Osteocyte (in vitro differentiated cells): ENCODE measurements around the gene C19orf47. TPM values are rescaled to one million over a fixed set of nuclear protein-coding genes. Genes with fewer than 3 reads are reported as not detected.
A peak's percentile ranks its signal among the peaks of the same experiment; 100 is the strongest.

ENCODE experiments used
- DNase-seq: peaks from one replicate; pipeline ENCODE4 v3.0.0; 2021; ENCODE audit warnings: mixed read lengths; ENCODE audit not compliant: unreplicated experiment; ENCODE audit errors: extremely low spot score
- H3K27ac Mint-ChIP-seq: one replicate; pipeline ENCODE4 v1.8.0; 2021; ENCODE audit warnings: mild to moderate bottlenecking, mixed read lengths; ENCODE audit not compliant: unreplicated experiment
- H3K27me3 Mint-ChIP-seq: one replicate; pipeline ENCODE4 v1.8.0; 2021; ENCODE audit warnings: mixed read lengths; ENCODE audit not compliant: unreplicated experiment
- H3K36me3 Mint-ChIP-seq: one replicate; pipeline ENCODE4 v1.8.0; 2021; ENCODE audit warnings: mixed read lengths; ENCODE audit not compliant: unreplicated experiment
- H3K4me1 Mint-ChIP-seq: one replicate; pipeline ENCODE4 v1.8.0; 2021; ENCODE audit warnings: mixed read lengths; ENCODE audit not compliant: unreplicated experiment
- H3K4me3 Mint-ChIP-seq: one replicate; pipeline ENCODE4 v1.8.0; 2021; ENCODE audit warnings: mild to moderate bottlenecking, moderate library complexity, mixed read lengths; ENCODE audit not compliant: unreplicated experiment
- H3K9me3 Mint-ChIP-seq: one replicate; pipeline ENCODE4 v1.8.0; 2021; ENCODE audit warnings: mixed read lengths; ENCODE audit not compliant: unreplicated experiment
- CTCF ChIP-seq: fragments of 200-600 bp; sonication (generic); IDR thresholded peaks from 2 replicates; pipeline ENCODE4 v1.5.0; 2021; ENCODE audit warnings: antibody characterized with exemption, mild to moderate bottlenecking, moderate library complexity
- long read RNA-seq: library from polyadenylated mRNA; unstranded; transcript quantifications from one replicate; pipeline ENCODE4 v2.0.0, GENCODE V29; 2021
- total RNA-seq: library from RNA; stranded (reverse); gene quantifications from 2 replicates; pipeline ENCODE4 v1.2.1, GENCODE V29; 2021

The C19orf47 gene
- total RNA-seq, result 13.1 and 16.6 TPM in 2 replicates
- long read RNA-seq, result 0 reads

GRCh38 chr19:40348125-40348913 is at the start of gene C19orf47, which contains the start of gene PLD3:
Gene C19orf47, minus strand, starts transcription at chr19:40348397. Its CDS starts 6,540 bp downstream, at chr19:40341857.
Gene PLD3, plus strand, starts transcription at chr19:40348695. Its CDS starts 17,789 bp downstream, at chr19:40366484.
- Mint-ChIP-seq H3K27me3 (no peaks in the 10 kb centered on the region), H3K9me3 (no peaks in the 10 kb centered on the region), H3K4me3 (peak within 1 kb of the TSS; percentile 84), H3K4me1 (peaks cover 19% of the 10 kb centered on the region), H3K36me3 (no peaks in the 10 kb centered on the region), H3K27ac (peak within 1 kb of the TSS; percentile 81)
- no peak for TF ChIP-seq CTCF
- peak; percentile 100 for DNase-seq

GRCh38 chr19:40397568-40397906 is 49.3 kb upstream of the C19orf47 start:
- H3K27me3 Mint-ChIP-seq, result no peaks in the 10 kb centered on the region
- no peak for DNase-seq
- H3K27ac Mint-ChIP-seq, result no peak overlapping the region
- TF ChIP-seq CTCF, result no peak
- H3K9me3 Mint-ChIP-seq, result no peaks in the 10 kb centered on the region
- H3K4me3 Mint-ChIP-seq, result no peak overlapping the region
- peaks cover 9% of the 10 kb centered on the region for H3K36me3 Mint-ChIP-seq
- peaks cover 5% of the 10 kb centered on the region for H3K4me1 Mint-ChIP-seq

- H3K27ac Mint-ChIP-seq, result no peak overlapping the region
- no peak for DNase-seq
- peaks cover 9% of the 10 kb centered on the region for H3K36me3 Mint-ChIP-seq
- no peak overlapping the region for H3K4me3 Mint-ChIP-seq
- H3K27me3 Mint-ChIP-seq, result no peaks in the 10 kb centered on the region
- no peaks in the 10 kb centered on the region for H3K9me3 Mint-ChIP-seq
- no peak for TF ChIP-seq CTCF
- H3K4me1 Mint-ChIP-seq, result peaks cover 5% of the 10 kb centered on the region
Measured at GRCh38 chr19:40396886-40397567, 48.8 kb upstream of the C19orf47 start.

- Mint-ChIP-seq H3K27ac (no peak overlapping the region), H3K36me3 (peaks cover 9% of the 10 kb centered on the region), H3K9me3 (no peaks in the 10 kb centered on the region), H3K4me3 (no peak overlapping the region), H3K4me1 (peaks cover 5% of the 10 kb centered on the region), H3K27me3 (no peaks in the 10 kb centered on the region)
- no peak for TF ChIP-seq CTCF
- no peak for DNase-seq
Measured at GRCh38 chr19:40395956-40396355, 47.8 kb upstream of the C19orf47 start.

GRCh38 chr19:40394816-40395210 is 46.6 kb upstream of the C19orf47 start:
- TF ChIP-seq CTCF, result no peak
- Mint-ChIP-seq H3K4me1 (no peaks in the 10 kb centered on the region), H3K4me3 (no peak overlapping the region)

More at GRCh38 chr19:40394816-40395210, 46.6 kb upstream of the C19orf47 start:
- no peaks in the 10 kb centered on the region for H3K27me3 Mint-ChIP-seq
- DNase-seq, result no peak
- no peaks in the 10 kb centered on the region for H3K9me3 Mint-ChIP-seq
- H3K27ac Mint-ChIP-seq, result no peak overlapping the region
- peaks cover 9% of the 10 kb centered on the region for H3K36me3 Mint-ChIP-seq
